Keratinocyte (primary cell): ENCODE measurements around the gene CD79A.

Source experiments
- CTCF ChIP-seq, 3 experiments: IDR thresholded peaks in 1 of 3; conservative IDR thresholded peaks in 1 of 3; optimal IDR thresholded peaks in 1 of 3; 2 replicates in 2 of 3; 3 replicates in 1 of 3; pipeline versions ENCODE3 to v1.5.1; 2011; ENCODE audit warnings: low read length in 3 of 3, mild to moderate bottlenecking in 3 of 3, moderate library complexity in 2 of 3, control low read depth in 1 of 3, inconsistent platforms in 1 of 3; ENCODE audit not compliant: insufficient read depth in 2 of 3; ENCODE audit errors: extremely low read depth in 1 of 3
- EZH2 ChIP-seq: IDR thresholded peaks from one replicate; pipeline ENCODE4 v1.6.1; 2012; ENCODE audit warnings: inconsistent platforms, mild to moderate bottlenecking, low read length, moderate library complexity

GRCh38 chr19:41910240-41910991, 33.3 kb downstream of the CD79A start:
- TF ChIP-seq CTCF (optimal IDR thresholded peaks at IDR 0.05 in 1 of 3, IDR thresholded peaks at IDR 0.05 in 1 of 3, conservative IDR thresholded peaks at IDR 0.05 in 1 of 3; ENCODE audit: extremely low read depth in 1 of 3, insufficient read depth in 2 of 3, low read length in 3 of 3) (no peak), EZH2 (no peak)
